Gastrocnemius medialis (tissue), 4 donors: ENCODE results near the gene DPP10.

Experiments used
- POLR2A ChIP-seq, 2 donors: fragments of 450-650 bp; IDR thresholded peaks; one replicate each; pipeline ENCODE4 v1.6.1; 2017; ENCODE audit warnings: antibody characterized with exemption in 2 of 2, mild to moderate bottlenecking in 2 of 2, moderate library complexity in 2 of 2
- TF ChIP-seq, protein P1 (sequence below), 5 experiments: fragments of 450-650 bp in 3 of 5; fragments of 200-600 bp in 2 of 5; sonication (generic) in 2 of 5; IDR thresholded peaks in 4 of 5; conservative IDR thresholded peaks in 1 of 5; 1 replicate in 4 of 5; 2 replicates in 1 of 5; pipeline ENCODE4 v1.5.1; 2016 to 2019; ENCODE audit warnings: antibody characterized with exemption in 5 of 5, mild to moderate bottlenecking in 3 of 5, moderate library complexity in 3 of 5

DNA sequence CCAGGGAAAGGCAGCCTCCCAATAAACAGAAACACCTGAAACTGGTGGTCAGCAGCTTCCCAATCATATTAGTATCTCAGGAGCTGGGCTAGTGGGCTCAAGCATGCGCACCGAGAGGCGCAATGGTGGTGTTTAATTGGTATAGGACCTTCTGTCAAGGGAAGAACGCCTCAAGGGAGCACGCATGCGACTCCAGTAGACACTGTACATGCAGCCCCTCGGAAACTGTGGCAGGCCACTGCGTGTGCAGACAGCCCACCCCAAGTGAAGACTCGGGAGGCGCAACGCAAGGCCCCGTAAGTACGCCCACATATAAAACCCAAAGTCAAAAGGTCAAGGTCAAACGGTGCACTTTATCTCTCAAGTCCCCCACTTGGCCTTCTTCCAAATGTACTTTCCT is 1405.8 kb downstream of the DPP10 start:
- TF ChIP-seq, protein P1, sequence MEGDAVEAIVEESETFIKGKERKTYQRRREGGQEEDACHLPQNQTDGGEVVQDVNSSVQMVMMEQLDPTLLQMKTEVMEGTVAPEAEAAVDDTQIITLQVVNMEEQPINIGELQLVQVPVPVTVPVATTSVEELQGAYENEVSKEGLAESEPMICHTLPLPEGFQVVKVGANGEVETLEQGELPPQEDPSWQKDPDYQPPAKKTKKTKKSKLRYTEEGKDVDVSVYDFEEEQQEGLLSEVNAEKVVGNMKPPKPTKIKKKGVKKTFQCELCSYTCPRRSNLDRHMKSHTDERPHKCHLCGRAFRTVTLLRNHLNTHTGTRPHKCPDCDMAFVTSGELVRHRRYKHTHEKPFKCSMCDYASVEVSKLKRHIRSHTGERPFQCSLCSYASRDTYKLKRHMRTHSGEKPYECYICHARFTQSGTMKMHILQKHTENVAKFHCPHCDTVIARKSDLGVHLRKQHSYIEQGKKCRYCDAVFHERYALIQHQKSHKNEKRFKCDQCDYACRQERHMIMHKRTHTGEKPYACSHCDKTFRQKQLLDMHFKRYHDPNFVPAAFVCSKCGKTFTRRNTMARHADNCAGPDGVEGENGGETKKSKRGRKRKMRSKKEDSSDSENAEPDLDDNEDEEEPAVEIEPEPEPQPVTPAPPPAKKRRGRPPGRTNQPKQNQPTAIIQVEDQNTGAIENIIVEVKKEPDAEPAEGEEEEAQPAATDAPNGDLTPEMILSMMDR (IDR thresholded peaks at IDR 0.05 in 4 of 5, conservative IDR thresholded peaks at IDR 0.05 in 1 of 5), result no peak
- TF ChIP-seq POLR2A (IDR thresholded peaks at IDR 0.05), result no peak
